H9 (cell line): ENCODE results near the gene PHF12. TPM values are rescaled to one million over a fixed set of nuclear protein-coding genes. Genes with fewer than 3 reads are reported as not detected.
A peak's percentile ranks its signal among the peaks of the same experiment; 100 is the strongest.

Source experiments
- DNase-seq: peaks from one replicate; pipeline ENCODE4 v3.0.0-alpha.2; 2017
- H2AFZ ChIP-seq: one replicate; pipeline ENCODE4 v1.6.1; 2013; ENCODE audit warnings: mild to moderate bottlenecking, low read length, control low read depth, moderate library complexity
- H2AK5ac ChIP-seq: 2 replicates; pipeline ENCODE4 v1.6.1; 2013; ENCODE audit warnings: low read length, control low read depth, mixed read lengths; ENCODE audit not compliant: insufficient read length
- H2BK120ac ChIP-seq: one replicate; pipeline ENCODE4 v1.6.1; 2013; ENCODE audit warnings: low read depth, mild to moderate bottlenecking, low read length, control low read depth, inconsistent platforms; ENCODE audit not compliant: poor library complexity, severe bottlenecking
- H2BK12ac ChIP-seq: 2 replicates; pipeline ENCODE4 v1.6.1; 2013; ENCODE audit warnings: low read length, control low read depth, mixed read lengths, low read depth; ENCODE audit not compliant: insufficient read length
- H2BK15ac ChIP-seq: 2 replicates; pipeline ENCODE4 v1.6.1; 2013; ENCODE audit warnings: low read depth, low read length, control low read depth
- H2BK20ac ChIP-seq: one replicate; pipeline ENCODE4 v1.6.1; 2013; ENCODE audit warnings: low read depth, mild to moderate bottlenecking, low read length, control low read depth, inconsistent platforms; ENCODE audit not compliant: poor library complexity, severe bottlenecking
- H2BK5ac ChIP-seq: 2 replicates; pipeline ENCODE4 v1.6.1; 2013; ENCODE audit warnings: low read length, control low read depth, mixed read lengths; ENCODE audit not compliant: insufficient read length
- H3K14ac ChIP-seq: 2 replicates; pipeline ENCODE4 v1.6.1; 2013; ENCODE audit warnings: low read length, control low read depth; ENCODE audit not compliant: insufficient read depth
- H3K18ac ChIP-seq: 2 replicates; pipeline ENCODE4 v1.6.1; 2013; ENCODE audit warnings: low read depth, mild to moderate bottlenecking, mixed read lengths, low read length, control low read depth; ENCODE audit not compliant: insufficient read length
- H3K23ac ChIP-seq: 2 replicates; pipeline ENCODE4 v1.6.1; 2013; ENCODE audit warnings: low read length, control low read depth, mixed read lengths, low read depth; ENCODE audit not compliant: insufficient read length
- H3K23me2 ChIP-seq: 2 replicates; pipeline ENCODE4 v1.6.1; 2013; ENCODE audit warnings: low read depth, mild to moderate bottlenecking, mixed read lengths, low read length, control low read depth; ENCODE audit not compliant: insufficient read length, poor library complexity, severe bottlenecking
- H3K27ac ChIP-seq: 2 replicates; pipeline ENCODE4 v1.5.1; 2013; ENCODE audit warnings: low read length, control low read depth, mixed read lengths, low read depth; ENCODE audit not compliant: insufficient read length
- H3K27me3 ChIP-seq: 2 replicates; pipeline ENCODE4 v1.6.1; 2013; ENCODE audit warnings: low read length, control low read depth, inconsistent platforms; ENCODE audit not compliant: insufficient read depth
- H3K4ac ChIP-seq: 2 replicates; pipeline ENCODE4 v1.6.1; 2013; ENCODE audit warnings: low read depth, mild to moderate bottlenecking, control low read depth, inconsistent platforms, low read length, moderate library complexity
- H3K4me1 ChIP-seq: 2 replicates; pipeline ENCODE4 v1.6.1; 2013; ENCODE audit warnings: low read length, control low read depth, inconsistent platforms; ENCODE audit not compliant: insufficient read depth
- H3K4me2 ChIP-seq: 2 replicates; pipeline ENCODE4 v1.6.1; 2013; ENCODE audit warnings: low read length, control low read depth, mixed read lengths; ENCODE audit not compliant: insufficient read length, insufficient read depth
- H3K56ac ChIP-seq: 2 replicates; pipeline ENCODE4 v1.6.1; 2013; ENCODE audit warnings: low read depth, mild to moderate bottlenecking, mixed read lengths, low read length, control low read depth; ENCODE audit not compliant: insufficient read length
- H3K79me1 ChIP-seq: 2 replicates; pipeline ENCODE4 v1.6.1; 2013; ENCODE audit warnings: low read depth, mild to moderate bottlenecking, moderate library complexity, low read length, control low read depth, inconsistent platforms; ENCODE audit not compliant: insufficient read depth, poor library complexity, severe bottlenecking
- H3K79me2 ChIP-seq: 2 replicates; pipeline ENCODE4 v1.6.1; 2013; ENCODE audit warnings: low read length, control low read depth, inconsistent platforms; ENCODE audit not compliant: insufficient read depth
- H3K9ac ChIP-seq: 2 replicates; pipeline ENCODE4 v1.6.1; 2013; ENCODE audit warnings: low read length, control low read depth, mixed read lengths; ENCODE audit not compliant: insufficient read length; ENCODE audit errors: extremely low read depth
- H3K9me3 ChIP-seq: one replicate; pipeline ENCODE4 v1.6.1; 2013; ENCODE audit warnings: low read depth, low read length, inconsistent platforms; ENCODE audit not compliant: control insufficient read depth
- H3T11ph ChIP-seq: one replicate; pipeline ENCODE4 v1.6.1; 2013; ENCODE audit warnings: mild to moderate bottlenecking, low read length, control low read depth, inconsistent platforms
- H4K20me1 ChIP-seq: one replicate; pipeline ENCODE4 v1.6.1; 2013; ENCODE audit not compliant: control insufficient read depth, insufficient read length, insufficient read depth
- H4K5ac ChIP-seq: 2 replicates; pipeline ENCODE4 v1.6.1; 2013; ENCODE audit warnings: low read depth, mild to moderate bottlenecking, mixed read lengths, low read length, control low read depth; ENCODE audit not compliant: insufficient read length
- H4K8ac ChIP-seq: replicated peaks from 2 replicates; pipeline ENCODE4 v1.6.1; 2013; ENCODE audit warnings: low read length, control low read depth, mixed read lengths, low read depth; ENCODE audit not compliant: insufficient read length
- H4K91ac ChIP-seq: 2 replicates; pipeline ENCODE4 v1.6.1; 2013; ENCODE audit warnings: low read depth, mild to moderate bottlenecking, moderate library complexity, mixed read lengths, low read length, control low read depth; ENCODE audit not compliant: insufficient read length
- H3K27ac Mint-ChIP-seq, 3 experiments: 2 replicates in 2 of 3; 3 replicates in 1 of 3; pipeline ENCODE4 v1.8.0; 2020 to 2021; ENCODE audit warnings: mixed read lengths in 3 of 3, mild to moderate bottlenecking in 1 of 3, moderate library complexity in 1 of 3
- H3K27me3 Mint-ChIP-seq: 2 replicates; pipeline ENCODE4 v1.8.0; 2021; ENCODE audit warnings: low read depth, mild to moderate bottlenecking, moderate library complexity, mixed read lengths
- H3K36me3 Mint-ChIP-seq, 3 experiments: 2 replicates in 2 of 3; 3 replicates in 1 of 3; pipeline ENCODE4 v1.8.0; 2020 to 2021; ENCODE audit warnings: low read depth in 3 of 3, mixed read lengths in 3 of 3; ENCODE audit not compliant: insufficient read depth in 1 of 3
- H3K4me1 Mint-ChIP-seq, 2 experiments: 2 replicates each; pipeline ENCODE4 v1.8.0; 2020; ENCODE audit warnings: mixed read lengths in 2 of 2
- H3K4me3 Mint-ChIP-seq, 2 experiments: 2 replicates in 1 of 2; 3 replicates in 1 of 2; pipeline ENCODE4 v1.8.0; 2020 to 2021; ENCODE audit warnings: mild to moderate bottlenecking in 2 of 2, mixed read lengths in 2 of 2, moderate library complexity in 1 of 2
- H3K9me3 Mint-ChIP-seq, 2 experiments: 2 replicates in 1 of 2; 3 replicates in 1 of 2; pipeline ENCODE4 v1.8.0; 2020; ENCODE audit warnings: mild to moderate bottlenecking in 2 of 2, mixed read lengths in 2 of 2, moderate library complexity in 1 of 2
- CTCF ChIP-seq: fragments of 200-600 bp; sonication (generic); conservative IDR thresholded peaks from 3 replicates; pipeline ENCODE4 v1.8.0; 2021; ENCODE audit warnings: antibody characterized with exemption, mild to moderate bottlenecking
- WGBS: extraction: QIAGEN DNeasy Blood & Tissue Kit; methylation state at CpG from one replicate; pipeline ENCODE4 v1.1.7; 2013; ENCODE audit warnings: missing lambda C conversion rate, low lambda C conversion rate, mixed read lengths; ENCODE audit not compliant: insufficient read length; ENCODE audit errors: extremely low coverage; 5-methylcytosine and 5-hydroxymethylcytosine counted together
- total RNA-seq: library from RNA; stranded (reverse); gene quantifications from 2 replicates; pipeline ENCODE4 v1.2.1, GENCODE V29; 2021

Gene PHF12
- total RNA-seq, 1 experiment from 2014 or later = 62.1 TPM

GRCh38 chr17:28882154-28882895 is 69.0 kb downstream of the PHF12 start:
- H3K27me3 ChIP-seq = no peaks in the 10 kb centered on the region
- Mint-ChIP-seq H3K9me3 (peaks cover 2 to 4% of the 10 kb centered on the region in 2 experiments; a peak in 3 of 5 replicates), H3K36me3 (peaks cover 28 to 70% (median 65%) of the 10 kb centered on the region in 3 experiments; a peak in 6 of 7 replicates), H3K27me3 (no peaks in the 10 kb centered on the region), H3K4me3 (no peak overlapping the region), H3K4me1 (peaks cover 6 to 10% of the 10 kb centered on the region in 2 experiments), H3K27ac (0 out of 7 replicates have a peak overlapping the region, but pooled peaks of 1 of the 3 experiments have one; percentile 57)
- H3T11ph ChIP-seq = no peak overlapping the region
- H3K18ac ChIP-seq = no peak overlapping the region
- H2AFZ ChIP-seq = no peak overlapping the region
- H4K20me1 ChIP-seq = no peaks in the 10 kb centered on the region
- H3K4ac ChIP-seq = no peak overlapping the region
- H2BK15ac ChIP-seq = no peak overlapping the region
- H3K4me1 ChIP-seq = no peaks in the 10 kb centered on the region
- H3K4me2 ChIP-seq = no peak overlapping the region
- no peak overlapping the region for H3K56ac ChIP-seq
- no peak overlapping the region for H4K91ac ChIP-seq
- H3K23me2 ChIP-seq = no peaks in the 10 kb centered on the region
- WGBS = no CpG with 5 or more reads among the region's 18 CpGs
- TF ChIP-seq CTCF = no peak
- no peak overlapping the region for H3K23ac ChIP-seq
- H2BK120ac ChIP-seq = no peak overlapping the region
- no peak overlapping the region for H3K27ac ChIP-seq
- H2BK12ac ChIP-seq = no peak overlapping the region
- H3K14ac ChIP-seq = no peak overlapping the region; the same call in 1 of the 2 replicates
- no peak overlapping the region for H2BK20ac ChIP-seq
- H2AK5ac ChIP-seq = no peak overlapping the region
- H3K9ac ChIP-seq = no peak overlapping the region
- H3K9me3 ChIP-seq = no peaks in the 10 kb centered on the region
- H3K79me2 ChIP-seq = no peaks in the 10 kb centered on the region
- H4K5ac ChIP-seq = no peak overlapping the region
- DNase-seq = no peak
- peak overlapping the region; percentile 7 for H2BK5ac ChIP-seq
- no peaks in the 10 kb centered on the region for H3K79me1 ChIP-seq
- no peak overlapping the region for H4K8ac ChIP-seq
